Fibroblast of skin of right quadriceps (primary cell): Measurements from ENCODE around the gene RPEL1.
"Not testable (repeated sequence)": the region's sequence is repeated elsewhere in the genome, so short reads cannot be mapped to it uniquely, and the experiment has no call there.

Experiments used
- DNase-seq: peaks from one replicate; pipeline ENCODE4 v3.0.0-alpha.2; 2013

The RPEL1 gene

DNA sequence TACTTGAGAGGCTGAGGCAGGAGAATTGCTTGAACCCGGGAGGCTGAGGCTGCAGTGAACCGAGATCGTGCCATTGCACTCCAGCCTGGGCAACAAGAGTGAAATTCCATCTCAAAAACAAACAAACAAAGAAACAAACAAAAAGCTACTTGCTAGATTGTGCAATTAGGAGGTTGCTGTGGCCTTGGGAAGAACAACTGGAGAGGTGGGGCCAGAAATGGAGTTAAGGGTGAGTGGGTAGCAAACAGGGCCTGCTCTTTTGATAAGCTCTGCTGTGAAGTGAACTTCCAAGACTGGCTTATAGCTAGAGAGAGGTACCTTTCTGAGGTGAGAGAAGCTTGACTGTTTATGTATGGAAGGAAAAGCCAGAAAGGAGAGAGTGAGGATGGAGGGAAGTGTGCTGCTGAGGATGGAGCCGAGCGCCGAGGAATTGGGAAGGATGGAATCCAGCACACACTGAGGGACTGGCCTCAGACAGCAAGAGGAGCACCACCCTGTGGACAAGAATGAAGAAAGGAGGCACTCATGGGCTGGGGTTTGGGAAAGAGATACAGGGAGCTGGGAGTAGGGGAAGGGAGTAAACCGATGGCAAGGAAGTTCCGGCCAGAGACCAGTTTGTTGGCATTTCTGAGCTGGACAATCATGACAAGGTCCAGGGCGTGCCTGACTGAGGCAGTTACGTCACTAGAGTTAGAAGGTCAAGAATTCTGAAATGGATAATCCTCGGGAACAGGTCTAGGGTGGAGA is 7.0 kb upstream of the RPEL1 start:
- peak; percentile 57 for DNase-seq

GRCh38 chr10:103241262-103242011 is 4.2 kb upstream of the RPEL1 start:
- DNase-seq, result peak; percentile 28

DNA sequence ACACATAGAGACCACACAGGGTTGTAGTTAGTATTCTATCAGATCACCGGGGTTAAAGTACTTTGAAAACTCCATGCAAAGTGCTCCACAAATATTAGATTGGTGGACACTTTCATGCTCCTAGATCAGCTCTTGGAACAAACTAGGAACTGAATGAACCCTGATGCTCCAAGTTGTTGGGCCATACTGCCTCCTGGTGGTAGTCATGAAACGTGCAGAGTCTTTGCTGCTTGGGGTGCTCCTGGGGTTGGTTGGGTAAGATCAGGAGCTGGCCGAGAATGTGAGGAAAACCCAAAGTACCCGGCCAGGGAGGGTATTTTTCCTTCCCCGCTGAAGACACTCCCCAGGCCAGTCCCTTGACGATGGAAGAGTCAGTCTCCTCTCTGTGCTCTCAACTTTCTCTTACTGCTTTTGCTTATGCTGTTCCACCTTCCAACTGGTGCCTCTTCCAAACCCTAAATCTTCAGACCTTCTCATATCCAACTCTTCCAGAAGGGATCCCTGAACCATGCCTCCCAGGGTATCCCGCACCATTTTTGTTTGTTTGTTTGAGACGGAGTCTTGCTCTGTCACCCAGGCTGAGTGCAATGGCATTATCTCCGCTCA is 918 bp upstream of the RPEL1 start:
- peak; percentile 74 for DNase-seq

DNA sequence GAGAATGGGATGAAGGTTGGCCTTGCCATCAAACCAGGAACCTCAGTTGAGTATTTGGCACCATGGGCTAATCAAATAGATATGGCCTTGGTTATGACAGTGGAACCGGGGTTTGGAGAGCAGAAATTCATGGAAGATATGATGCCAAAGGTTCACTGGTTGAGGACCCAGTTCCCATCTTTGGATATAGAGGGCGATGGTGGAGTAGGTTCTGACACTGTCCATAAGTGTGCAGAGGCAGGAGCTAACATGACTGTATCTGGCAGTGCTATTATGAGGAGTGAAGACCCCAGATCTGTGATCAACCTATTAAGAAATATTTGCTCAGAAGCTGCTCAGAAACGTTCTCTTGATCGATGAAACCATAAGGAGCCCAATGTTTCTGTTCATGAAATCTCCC is 637 bp downstream of the RPEL1 start:
- DNase-seq, result no peak

- DNase-seq, result no peak
These were observed 8.4 kb downstream of the RPEL1 start for GRCh38 chr10:103254113-103254512.

GRCh38 chr10:103254538-103255325 is 9.0 kb downstream of the RPEL1 start:
- DNase-seq, result no peak

DNA sequence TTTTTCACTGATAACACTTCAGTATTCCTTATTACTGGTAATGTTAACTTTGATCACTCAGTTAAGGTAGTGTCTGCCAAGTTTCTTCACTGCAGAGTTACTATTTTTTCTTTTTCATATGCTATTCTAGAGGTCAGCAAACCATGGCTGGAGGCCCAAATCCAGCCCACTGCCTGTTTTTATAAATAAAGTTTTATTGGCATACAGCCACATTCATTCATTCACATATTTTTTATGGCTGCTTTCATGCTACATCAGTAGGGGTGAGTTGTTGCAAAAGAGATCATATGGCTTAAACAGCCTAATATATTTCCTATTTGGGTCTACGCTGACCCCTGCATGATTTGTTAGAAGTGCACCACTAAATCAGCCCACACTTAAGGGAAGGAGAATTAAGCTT is 10.9 kb downstream of the RPEL1 start:
- DNase-seq, result no peak

DNA sequence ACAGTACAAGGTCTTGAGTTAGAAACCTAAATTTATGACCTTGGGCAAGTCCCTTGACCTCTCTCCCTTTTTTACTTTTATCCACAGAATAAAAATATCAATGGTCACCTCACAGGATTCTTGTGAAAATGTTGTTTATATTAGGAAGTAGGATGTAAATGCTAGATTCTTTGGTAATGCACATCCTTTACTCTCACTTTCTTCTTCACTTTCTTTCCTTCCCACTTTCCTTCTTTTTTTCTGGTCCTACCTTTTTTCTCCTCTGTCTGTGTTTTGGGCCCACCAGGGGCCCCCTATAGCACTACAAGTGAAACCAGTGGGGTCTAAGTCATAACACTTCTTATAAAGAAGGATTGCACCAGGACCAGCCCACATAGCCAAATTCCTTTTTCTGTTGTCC is 12.1 kb downstream of the RPEL1 start:
- DNase-seq, result no peak

GRCh38 chr10:103258928-103259327 is 13.2 kb downstream of the RPEL1 start:
- DNase-seq, result not testable (repeated sequence)

- DNase-seq, result no peak
These were observed 14.3 kb downstream of the RPEL1 start for GRCh38 chr10:103259989-103260388.

- DNase-seq, result no peak
These were observed 16.5 kb downstream of the RPEL1 start for GRCh38 chr10:103262229-103262628.

DNA sequence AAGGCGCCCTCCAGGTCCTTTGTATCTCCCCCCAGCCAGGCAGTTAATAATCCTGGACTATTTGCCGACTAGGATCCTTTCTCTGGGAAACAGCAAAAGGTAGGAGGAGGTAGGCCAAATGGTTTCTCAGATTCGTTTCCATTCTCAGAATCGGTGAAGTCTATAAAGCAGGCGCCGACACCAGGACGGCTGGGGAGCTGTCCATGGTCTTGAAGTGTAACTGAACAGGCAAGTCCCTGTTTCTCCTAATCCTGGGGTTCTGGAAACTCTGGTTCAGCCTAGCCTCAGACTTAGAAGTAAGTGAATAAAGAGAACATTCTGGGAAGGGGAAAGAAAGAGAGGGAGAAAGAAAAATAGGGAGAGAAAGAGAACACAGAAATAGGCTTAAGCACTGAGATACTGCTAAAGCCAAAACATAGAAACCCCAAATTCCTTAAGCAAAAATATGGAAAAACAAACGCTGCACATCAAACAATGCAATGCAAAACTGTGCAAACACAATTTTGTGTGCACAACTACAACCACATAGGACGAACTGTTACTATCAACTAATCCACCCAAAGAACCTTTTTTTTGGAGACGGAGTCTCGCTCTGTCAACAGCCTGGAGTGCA is 20.1 kb downstream of the RPEL1 start:
- DNase-seq, result peak; percentile 67

- peak; percentile 98 for DNase-seq
These were observed 27.4 kb downstream of the RPEL1 start for GRCh38 chr10:103273041-103273441.

GRCh38 chr10:103276251-103276895 is 30.7 kb downstream of the RPEL1 start:
- DNase-seq, result no peak

DNA sequence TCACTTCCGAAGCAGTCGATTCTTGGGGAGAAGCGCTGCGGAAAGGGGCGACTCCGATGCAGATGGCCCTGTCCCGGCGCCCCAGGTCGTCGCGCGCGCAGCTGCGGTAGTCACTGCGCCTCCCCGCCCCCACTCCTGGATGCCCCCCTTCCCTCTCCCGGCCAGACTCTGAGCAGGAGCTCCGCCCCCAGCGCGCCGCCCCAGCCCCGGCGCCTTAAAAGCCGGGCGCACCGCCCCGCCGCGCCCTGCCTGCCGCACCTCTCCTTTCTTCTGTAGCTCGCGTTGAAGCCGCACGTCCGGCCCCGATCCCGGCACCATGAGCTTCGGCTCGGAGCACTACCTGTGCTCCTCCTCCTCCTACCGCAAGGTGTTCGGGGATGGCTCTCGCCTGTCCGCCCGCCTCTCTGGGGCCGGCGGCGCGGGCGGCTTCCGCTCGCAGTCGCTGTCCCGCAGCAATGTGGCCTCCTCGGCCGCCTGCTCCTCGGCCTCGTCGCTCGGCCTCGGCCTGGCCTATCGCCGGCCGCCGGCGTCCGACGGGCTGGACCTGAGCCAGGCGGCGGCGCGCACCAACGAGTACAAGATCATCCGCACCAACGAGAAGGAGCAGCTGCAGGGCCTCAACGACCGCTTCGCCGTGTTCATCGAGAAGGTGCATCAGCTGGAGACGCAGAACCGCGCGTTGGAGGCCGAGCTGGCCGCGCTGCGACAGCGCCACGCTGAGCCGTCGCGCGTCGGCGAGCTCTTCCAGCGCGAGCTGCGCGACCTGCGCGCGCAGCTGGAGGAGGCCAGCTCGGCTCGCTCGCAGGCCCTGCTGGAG is 31.4 kb downstream of the RPEL1 start, which contains the start of gene INA:
TSS of gene INA (plus strand) at position 243 of the 817 bp plus-strand sequence. CDS start at position 317, 74 bp downstream.
- peak; percentile 58 for DNase-seq

- DNase-seq, result no peak
These were observed 32.2 kb downstream of the RPEL1 start for GRCh38 chr10:103277713-103278536.

GRCh38 chr10:103278537-103278823 is 32.8 kb downstream of the RPEL1 start:
- DNase-seq, result no peak

- DNase-seq, result peak; percentile 38
These were observed 33.2 kb downstream of the RPEL1 start for GRCh38 chr10:103278862-103279298.

GRCh38 chr10:103280031-103280430 is 34.3 kb downstream of the RPEL1 start:
- DNase-seq, result no peak

GRCh38 chr10:103280506-103280905 is 34.8 kb downstream of the RPEL1 start:
- DNase-seq, result no peak
